OCI-LY1 (cell line): Measurements from ENCODE around the gene ECM1.

Experiments
- H2AFZ ChIP-seq: fragments of 200-600 bp; sonication (generic), shearing (Covaris generic); 2 replicates; pipeline ENCODE4 v1.6.0; 2014; ENCODE audit warnings: antibody characterized with exemption, mild to moderate bottlenecking, low read length
- H3F3A ChIP-seq: fragments of 200-600 bp; sonication (generic), shearing (Covaris generic); 2 replicates; pipeline ENCODE4 v1.6.0; 2014; ENCODE audit warnings: mild to moderate bottlenecking, antibody characterized with exemption, low read length, moderate library complexity; ENCODE audit not compliant: insufficient read depth
- H3K27ac ChIP-seq: fragments of 200-600 bp; sonication (generic); 2 replicates; pipeline ENCODE4 v1.5.1; 2014; ENCODE audit warnings: low read length, mixed run types, mild to moderate bottlenecking, low read depth; ENCODE audit not compliant: poor library complexity, severe bottlenecking
- H3K27me3 ChIP-seq: fragments of 200-600 bp; sonication (generic); 2 replicates; pipeline ENCODE4 v1.6.0; 2014; ENCODE audit warnings: antibody characterized with exemption, mild to moderate bottlenecking, low read length, moderate library complexity; ENCODE audit not compliant: insufficient read depth
- H3K36me3 ChIP-seq: fragments of 200-600 bp; sonication (generic); 2 replicates; pipeline ENCODE4 v1.6.1; 2014; ENCODE audit warnings: mild to moderate bottlenecking, antibody characterized with exemption, low read length, moderate library complexity, mixed read lengths; ENCODE audit not compliant: insufficient read depth
- H3K4me1 ChIP-seq: fragments of 200-600 bp; sonication (generic); 2 replicates; pipeline ENCODE4 v1.5.1; 2014; ENCODE audit warnings: mild to moderate bottlenecking, low read length, moderate library complexity; ENCODE audit not compliant: insufficient read depth, severe bottlenecking
- H3K4me2 ChIP-seq: fragments of 200-600 bp; sonication (generic), shearing (Covaris generic); 2 replicates; pipeline ENCODE4 v1.6.1; 2014; ENCODE audit warnings: low read length
- H3K4me3 ChIP-seq: fragments of 200-600 bp; sonication (generic); 2 replicates; pipeline ENCODE4 v1.5.1; 2014; ENCODE audit warnings: low read length, low read depth, mild to moderate bottlenecking, mixed read lengths; ENCODE audit not compliant: poor library complexity, severe bottlenecking
- H3K79me2 ChIP-seq: fragments of 200-600 bp; shearing (Covaris generic); 2 replicates; pipeline ENCODE4 v1.6.1; 2016; ENCODE audit warnings: mixed run types, low read length, mixed read lengths; ENCODE audit not compliant: insufficient read depth
- H3K9ac ChIP-seq: fragments of 200-600 bp; sonication (generic), shearing (Covaris generic); 2 replicates; pipeline ENCODE4 v1.6.1; 2014; ENCODE audit warnings: mild to moderate bottlenecking, low read length, mixed read lengths
- H3K9me2 ChIP-seq: fragments of 200-600 bp; sonication (generic), shearing (Covaris generic); 2 replicates; pipeline ENCODE4 v1.6.1; 2014; ENCODE audit warnings: low read depth, mild to moderate bottlenecking, low read length, mixed read lengths
- H3K9me3 ChIP-seq: fragments of 200-600 bp; shearing (Covaris generic); 2 replicates; pipeline ENCODE4 v1.6.1; 2014; ENCODE audit warnings: low read length, mixed read lengths
- H4K20me1 ChIP-seq: fragments of 200-600 bp; sonication (generic), shearing (Covaris generic); 2 replicates; pipeline ENCODE4 v1.6.0; 2016; ENCODE audit warnings: mild to moderate bottlenecking, low read length; ENCODE audit not compliant: insufficient read depth
- EZH2 ChIP-seq: fragments of 200-600 bp; sonication (generic), shearing (Covaris generic); IDR thresholded peaks from 2 replicates; pipeline ENCODE4 v1.8.0; 2017; ENCODE audit warnings: borderline replicate concordance, mixed run types, mild to moderate bottlenecking, antibody characterized with exemption, low read length, moderate library complexity, mixed read lengths
- TF ChIP-seq, protein P1 (sequence below): fragments of 200-600 bp; sonication (generic), shearing (Covaris generic); IDR thresholded peaks from 2 replicates; pipeline ENCODE4 v1.5.1; 2017; ENCODE audit warnings: mild to moderate bottlenecking, antibody characterized with exemption, low read length, moderate library complexity, mixed read lengths

The ECM1 gene

DNA sequence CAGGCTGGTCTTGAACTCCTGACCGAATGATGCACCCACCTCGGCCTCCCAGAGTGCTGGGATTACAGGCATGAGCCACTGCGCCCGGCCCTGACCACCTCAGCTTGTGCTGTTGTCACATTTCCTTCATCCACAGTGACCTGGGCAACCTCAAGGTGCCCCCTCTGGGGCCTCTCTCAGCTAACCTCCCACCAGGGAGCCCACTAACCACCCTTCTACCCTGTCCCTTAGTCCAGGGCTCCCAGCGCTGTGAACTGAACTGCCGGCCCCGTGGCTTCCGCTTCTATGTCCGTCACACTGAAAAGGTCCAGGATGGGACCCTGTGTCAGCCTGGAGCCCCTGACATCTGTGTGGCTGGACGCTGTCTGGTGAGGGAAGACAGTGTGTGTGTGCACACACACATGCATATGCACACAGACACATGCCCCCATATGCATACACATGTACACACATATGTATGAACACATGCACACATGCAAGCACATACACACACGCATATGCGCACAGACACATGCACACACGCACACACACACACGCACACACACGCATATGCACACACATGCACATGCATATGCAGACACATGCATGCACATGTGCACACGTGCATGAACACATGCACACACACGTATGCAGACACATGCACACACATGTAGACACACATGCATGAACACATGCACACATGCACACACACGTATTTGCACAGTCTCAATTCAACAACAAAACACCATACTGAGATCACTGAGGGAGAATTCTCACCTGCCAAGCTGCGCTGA is 47.5 kb downstream of the ECM1 start:
- Histone ChIP-seq H3K9me2 (no peaks in the 10 kb centered on the region), H3K9ac (no peak overlapping the region), H3K27ac (no peak overlapping the region), H2AFZ (no peak overlapping the region), H3K27me3 (peaks cover 5% of the 10 kb centered on the region; the same call in 1 of the 2 replicates), H3K9me3 (no peaks in the 10 kb centered on the region), H3K4me3 (no peak overlapping the region), H3K79me2 (no peaks in the 10 kb centered on the region), H3K4me2 (no peak overlapping the region), H3K4me1 (peaks cover 6% of the 10 kb centered on the region), H3K36me3 (no peaks in the 10 kb centered on the region), H3F3A (no peaks in the 10 kb centered on the region; the same call in 1 of the 2 replicates), H4K20me1 (no peaks in the 10 kb centered on the region)
- TF ChIP-seq, protein P1, sequence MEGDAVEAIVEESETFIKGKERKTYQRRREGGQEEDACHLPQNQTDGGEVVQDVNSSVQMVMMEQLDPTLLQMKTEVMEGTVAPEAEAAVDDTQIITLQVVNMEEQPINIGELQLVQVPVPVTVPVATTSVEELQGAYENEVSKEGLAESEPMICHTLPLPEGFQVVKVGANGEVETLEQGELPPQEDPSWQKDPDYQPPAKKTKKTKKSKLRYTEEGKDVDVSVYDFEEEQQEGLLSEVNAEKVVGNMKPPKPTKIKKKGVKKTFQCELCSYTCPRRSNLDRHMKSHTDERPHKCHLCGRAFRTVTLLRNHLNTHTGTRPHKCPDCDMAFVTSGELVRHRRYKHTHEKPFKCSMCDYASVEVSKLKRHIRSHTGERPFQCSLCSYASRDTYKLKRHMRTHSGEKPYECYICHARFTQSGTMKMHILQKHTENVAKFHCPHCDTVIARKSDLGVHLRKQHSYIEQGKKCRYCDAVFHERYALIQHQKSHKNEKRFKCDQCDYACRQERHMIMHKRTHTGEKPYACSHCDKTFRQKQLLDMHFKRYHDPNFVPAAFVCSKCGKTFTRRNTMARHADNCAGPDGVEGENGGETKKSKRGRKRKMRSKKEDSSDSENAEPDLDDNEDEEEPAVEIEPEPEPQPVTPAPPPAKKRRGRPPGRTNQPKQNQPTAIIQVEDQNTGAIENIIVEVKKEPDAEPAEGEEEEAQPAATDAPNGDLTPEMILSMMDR = no peak
- no peak for TF ChIP-seq EZH2

DNA sequence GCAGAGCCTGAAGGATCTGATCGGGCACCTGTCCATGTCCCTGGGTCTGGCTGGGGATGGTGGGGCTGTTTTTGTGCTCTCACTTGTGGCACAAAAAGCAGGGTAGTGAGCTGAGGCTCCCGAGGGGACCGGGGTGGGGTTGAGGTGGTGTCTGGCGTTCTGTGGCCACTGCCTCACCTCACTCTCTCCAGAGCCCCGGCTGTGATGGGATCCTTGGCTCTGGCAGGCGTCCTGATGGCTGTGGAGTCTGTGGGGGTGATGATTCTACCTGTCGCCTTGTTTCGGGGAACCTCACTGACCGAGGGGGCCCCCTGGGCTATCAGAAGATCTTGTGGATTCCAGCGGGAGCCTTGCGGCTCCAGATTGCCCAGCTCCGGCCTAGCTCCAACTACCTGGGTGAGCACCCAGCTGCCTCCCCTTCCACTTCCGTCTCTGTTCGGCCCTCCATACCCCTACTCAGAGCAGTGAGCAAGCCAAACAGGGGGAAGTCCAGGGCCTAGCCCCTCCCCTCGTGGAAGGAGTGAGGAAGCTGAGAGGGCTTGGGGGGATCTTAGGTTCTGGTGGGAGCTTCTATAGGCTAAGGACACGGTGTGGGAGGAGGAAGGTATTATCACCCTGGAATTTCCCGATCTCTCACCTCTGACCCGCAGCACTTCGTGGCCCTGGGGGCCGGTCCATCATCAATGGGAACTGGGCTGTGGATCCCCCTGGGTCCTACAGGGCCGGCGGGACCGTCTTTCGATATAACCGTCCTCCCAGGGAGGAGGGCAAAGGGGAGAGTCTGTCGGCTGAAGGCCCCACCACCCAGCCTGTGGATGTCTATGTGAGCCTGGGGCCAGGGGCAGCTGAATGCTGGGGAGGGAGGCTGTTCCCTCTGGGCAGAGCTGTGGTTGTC is 48.3 kb downstream of the ECM1 start:
- Histone ChIP-seq H3K4me2 (no peak overlapping the region), H3K4me3 (no peak overlapping the region), H3K27ac (no peak overlapping the region), H3K27me3 (no peaks in the 10 kb centered on the region), H3F3A (no peaks in the 10 kb centered on the region), H3K79me2 (no peaks in the 10 kb centered on the region), H3K9ac (no peak overlapping the region), H3K9me2 (no peaks in the 10 kb centered on the region), H3K9me3 (no peaks in the 10 kb centered on the region), H3K36me3 (no peaks in the 10 kb centered on the region), H3K4me1 (peaks cover 14% of the 10 kb centered on the region), H4K20me1 (no peaks in the 10 kb centered on the region), H2AFZ (no peak overlapping the region)
- TF ChIP-seq, protein P1 = no peak
- no peak for TF ChIP-seq EZH2

DNA sequence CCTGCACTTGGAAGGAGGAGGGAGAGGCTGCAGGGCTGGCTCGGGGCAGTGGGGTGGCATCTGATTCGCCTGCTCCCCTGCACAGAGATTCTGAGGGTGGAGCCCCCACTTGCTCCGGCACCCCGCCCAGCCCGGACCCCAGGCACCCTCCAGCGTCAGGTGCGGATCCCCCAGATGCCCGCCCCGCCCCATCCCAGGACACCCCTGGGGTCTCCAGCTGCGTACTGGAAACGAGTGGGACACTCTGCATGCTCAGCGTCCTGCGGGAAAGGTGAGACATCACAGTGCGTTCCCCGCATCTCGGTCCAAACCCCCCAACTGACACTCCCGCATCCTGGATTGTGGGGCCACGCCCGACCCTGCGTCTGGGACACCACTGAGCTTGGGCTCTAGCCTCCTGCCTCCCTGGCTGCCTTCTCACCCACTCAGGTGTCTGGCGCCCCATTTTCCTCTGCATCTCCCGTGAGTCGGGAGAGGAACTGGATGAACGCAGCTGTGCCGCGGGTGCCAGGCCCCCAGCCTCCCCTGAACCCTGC is 49.2 kb downstream of the ECM1 start:
- Histone ChIP-seq H3K27me3 (no peaks in the 10 kb centered on the region), H4K20me1 (no peaks in the 10 kb centered on the region), H3K4me3 (no peak overlapping the region), H3K9me2 (no peaks in the 10 kb centered on the region), H3F3A (no peaks in the 10 kb centered on the region), H3K9me3 (no peaks in the 10 kb centered on the region), H3K4me1 (peaks cover 23% of the 10 kb centered on the region), H3K4me2 (no peak overlapping the region), H3K27ac (no peak overlapping the region), H2AFZ (no peak overlapping the region), H3K79me2 (no peaks in the 10 kb centered on the region), H3K9ac (no peak overlapping the region), H3K36me3 (no peaks in the 10 kb centered on the region)
- TF ChIP-seq, protein P1 = no peak
